Measurements from ENCODE around the gene MFSD12.

GRCh38 chr19:3586707-3587346, 29.4 kb upstream of the MFSD12 start:
- no peak for TF ChIP-seq CTCF (IDR thresholded peaks at IDR 0.05; ENCODE audit: low read length)
- no peak for TF ChIP-seq EZH2phosphoT487 (IDR thresholded peaks at IDR 0.05; ENCODE audit: low read length)

Measured in MM.1S (cell line).